Astrocyte of the spinal cord (primary cell): Measurements from ENCODE around the gene ABI3BP.

Source experiments
- DNase-seq: peaks from one replicate; pipeline ENCODE4 v3.0.0; 2011; ENCODE audit warnings: low read depth, low spot score
- H3K4me3 ChIP-seq: 2 replicates; pipeline ENCODE4 v1.5.1; 2011; ENCODE audit warnings: low read depth, mild to moderate bottlenecking, low read length, moderate library complexity
- CTCF ChIP-seq: IDR thresholded peaks from 2 replicates; pipeline ENCODE4 v1.5.1; 2012; ENCODE audit warnings: low read depth, mild to moderate bottlenecking, low read length, inconsistent platforms
- in situ Hi-C: cut with HindIII; loops from 2 replicates; pipeline ENCODE4 v1.10.0; 2017; ENCODE audit warnings: low sequenced_read_pairs

ABI3BP gene

DNA sequence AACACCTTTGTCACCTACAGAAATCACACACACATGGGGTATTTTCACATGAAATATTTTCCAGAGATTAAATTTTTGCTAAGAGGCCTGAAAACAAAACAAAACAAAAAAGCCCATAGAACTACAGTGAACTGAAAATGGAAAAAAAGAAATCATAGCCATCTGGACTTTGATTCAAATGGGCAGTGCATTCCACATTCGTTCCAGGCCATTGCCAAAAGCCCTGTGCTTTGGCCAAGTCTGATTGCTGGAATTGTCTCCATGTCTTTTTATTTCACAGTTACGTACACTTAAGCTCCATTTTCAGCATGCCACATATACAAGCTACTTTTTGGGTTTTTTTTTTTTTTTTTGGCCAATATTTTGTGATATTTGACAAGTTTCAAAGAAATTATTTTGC lies 236.8 kb downstream of the ABI3BP start:
- H3K4me3 ChIP-seq, result no peak overlapping the region
- peak; percentile 76 for DNase-seq
- in situ Hi-C loops, result no loop called here
- no peak for TF ChIP-seq CTCF

- DNase-seq, result no peak
- H3K4me3 ChIP-seq, result no peak overlapping the region
- in situ Hi-C loops, result no loop called here
- no peak for TF ChIP-seq CTCF
Observed at GRCh38 chr3:100754563-100755334, 238.5 kb downstream of the ABI3BP start.

GRCh38 chr3:100753846-100754245 lies 239.4 kb downstream of the ABI3BP start:
- DNase-seq, result peak; percentile 44
- in situ Hi-C loops, result no loop called here
- TF ChIP-seq CTCF, result no peak
- H3K4me3 ChIP-seq, result no peak overlapping the region

DNA sequence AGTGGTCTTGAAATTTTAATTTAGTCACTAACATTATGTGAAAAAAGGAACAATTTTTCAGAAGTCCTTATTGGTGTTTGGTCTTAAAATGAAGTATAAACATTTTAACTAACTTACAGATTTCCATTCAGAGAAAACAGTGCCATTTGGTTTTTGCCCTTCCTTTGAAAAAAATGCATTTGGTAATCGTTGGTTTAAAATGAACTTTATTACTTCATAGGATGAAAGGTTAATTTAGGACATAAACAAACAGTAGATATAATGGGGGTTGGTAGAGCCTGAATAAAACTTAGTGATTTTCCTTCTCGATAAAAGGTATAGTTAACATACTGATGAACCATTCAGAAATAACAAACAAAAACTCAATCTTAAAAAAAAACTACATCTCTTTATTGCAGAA lies 244.3 kb downstream of the ABI3BP start:
- TF ChIP-seq CTCF, result no peak
- no peak for DNase-seq
- in situ Hi-C loops, result no loop called here
- H3K4me3 ChIP-seq, result no peak overlapping the region

GRCh38 chr3:100748220-100748619 lies 245.0 kb downstream of the ABI3BP start:
- DNase-seq, result no peak
- no peak for TF ChIP-seq CTCF
- in situ Hi-C loops, result no loop called here
- no peak overlapping the region for H3K4me3 ChIP-seq

DNA sequence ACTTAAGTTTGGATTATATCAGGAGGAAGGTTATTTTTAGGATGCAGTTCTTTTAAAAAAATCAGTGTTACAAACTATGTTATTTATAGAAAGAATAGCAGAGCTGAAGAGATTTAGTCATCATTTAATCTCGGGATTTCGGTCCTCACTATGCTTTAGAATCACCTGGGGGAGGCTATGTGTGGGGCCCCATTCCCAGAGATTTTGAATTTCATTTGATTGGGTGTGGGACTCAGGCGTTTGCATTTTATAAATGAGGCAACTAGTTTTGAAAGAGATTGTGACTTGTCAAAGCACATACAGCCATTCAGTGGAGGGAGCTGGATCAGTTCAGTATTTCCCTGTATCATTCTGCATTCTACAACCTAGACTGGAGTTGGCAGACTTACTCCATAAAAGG lies 247.1 kb downstream of the ABI3BP start:
- TF ChIP-seq CTCF, result no peak
- DNase-seq, result no peak
- in situ Hi-C loops, result no loop called here
- no peak overlapping the region for H3K4me3 ChIP-seq
